Activated T-helper 2 cell treated with anti-CD3 and anti-CD28 coated beads, Interferon-gamma antibody, Interleukin-2, Interleukin-4, amounts not matched to agents 10 μg/mL and 5 μg/mL and 100 μg/mL, durations not matched to agents 14 hours and 24 hours and 36 hours (primary cell): Measurements from ENCODE around the gene PLEKHG4B. TPM values are rescaled to one million over a fixed set of nuclear protein-coding genes. Genes with fewer than 3 reads are reported as not detected.

ENCODE experiments used
- DNase-seq: peaks from one replicate; pipeline ENCODE4 v3.0.0; 2021; ENCODE audit warnings: low spot score
- H3K27ac Mint-ChIP-seq: one replicate; pipeline ENCODE4 v1.8.0; 2021; ENCODE audit warnings: mixed read lengths
- H3K27me3 Mint-ChIP-seq: one replicate; pipeline ENCODE4 v1.8.0; 2021; ENCODE audit warnings: low read depth, mixed read lengths
- H3K36me3 Mint-ChIP-seq: one replicate; pipeline ENCODE4 v1.8.0; 2021; ENCODE audit warnings: low read depth, mixed read lengths
- H3K4me1 Mint-ChIP-seq: one replicate; pipeline ENCODE4 v1.8.0; 2021; ENCODE audit warnings: low read depth, mixed read lengths
- H3K4me3 Mint-ChIP-seq: one replicate; pipeline ENCODE4 v1.8.0; 2021; ENCODE audit warnings: low read depth, mild to moderate bottlenecking, moderate library complexity, mixed read lengths
- H3K9me3 Mint-ChIP-seq: one replicate; pipeline ENCODE4 v1.8.0; 2021; ENCODE audit warnings: mixed read lengths
- intact Hi-C: fragments of 100-400 bp; cut with micrococcal nuclease; formaldehyde crosslinking; loops from one replicate; pipeline ENCODE4 v1.15.1; 2023
- total RNA-seq: library from RNA; stranded (reverse); gene quantifications from 2 replicates; pipeline ENCODE4 v1.2.3, GENCODE V29; 2022

Gene PLEKHG4B
- total RNA-seq, 1 donor from 2014 or later: not detected

DNA sequence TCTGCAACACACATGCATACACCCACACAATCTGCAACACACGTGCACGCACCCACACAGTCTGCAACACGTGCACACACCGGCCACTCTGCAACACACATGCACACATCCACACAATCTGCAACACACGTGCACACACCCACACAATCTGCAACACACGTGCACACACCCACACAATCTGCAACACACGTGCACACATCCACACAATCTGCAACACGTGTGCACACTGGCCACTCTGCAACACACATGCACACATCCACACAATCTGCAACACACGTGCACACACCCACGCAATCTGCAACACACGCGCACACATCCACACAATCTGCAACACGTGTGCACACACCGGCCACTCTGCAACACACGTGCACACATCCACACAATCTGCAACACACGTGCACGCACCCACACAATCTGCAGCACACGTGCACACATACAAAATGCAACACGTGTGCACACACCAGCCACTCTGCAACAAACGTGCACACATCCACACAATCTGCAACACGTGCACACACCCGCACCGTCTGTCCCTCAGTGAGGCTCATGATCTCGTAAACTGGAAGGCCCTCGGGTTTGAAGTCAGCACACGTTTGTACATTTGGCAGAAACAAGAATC lies 18.4 kb downstream of the PLEKHG4B start:
- Mint-ChIP-seq H3K27ac (no peak overlapping the region), H3K36me3 (no peaks in the 10 kb centered on the region), H3K9me3 (peaks cover 7% of the 10 kb centered on the region), H3K4me3 (no peak overlapping the region), H3K27me3 (no peaks in the 10 kb centered on the region), H3K4me1 (no peaks in the 10 kb centered on the region)
- no peak for DNase-seq
- intact Hi-C loops: no loop called here

DNA sequence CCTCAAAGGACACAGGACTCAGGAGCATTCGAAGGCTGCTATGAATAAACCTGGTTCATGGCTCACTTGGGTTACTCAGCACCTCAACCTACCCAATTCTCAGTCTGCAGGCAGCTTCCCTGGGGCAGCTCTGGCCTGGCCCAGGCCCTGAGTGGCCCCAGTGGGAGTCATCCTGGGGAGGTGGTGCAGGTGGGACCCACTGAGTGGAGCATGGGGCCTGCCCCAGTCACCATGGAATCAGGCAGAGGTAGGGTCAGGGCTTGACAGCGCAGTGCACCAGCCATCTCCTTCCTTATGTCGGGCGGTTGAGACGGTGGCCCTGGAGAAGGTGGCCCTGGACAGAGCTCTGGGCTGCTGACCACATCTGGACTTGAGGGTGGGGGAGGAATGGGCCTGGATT lies 19.2 kb downstream of the PLEKHG4B start:
- Mint-ChIP-seq H3K9me3 (peaks cover 7% of the 10 kb centered on the region), H3K36me3 (no peaks in the 10 kb centered on the region), H3K27ac (no peak overlapping the region), H3K4me3 (no peak overlapping the region), H3K4me1 (no peaks in the 10 kb centered on the region), H3K27me3 (no peaks in the 10 kb centered on the region)
- intact Hi-C loops: no loop called here
- DNase-seq: no peak

DNA sequence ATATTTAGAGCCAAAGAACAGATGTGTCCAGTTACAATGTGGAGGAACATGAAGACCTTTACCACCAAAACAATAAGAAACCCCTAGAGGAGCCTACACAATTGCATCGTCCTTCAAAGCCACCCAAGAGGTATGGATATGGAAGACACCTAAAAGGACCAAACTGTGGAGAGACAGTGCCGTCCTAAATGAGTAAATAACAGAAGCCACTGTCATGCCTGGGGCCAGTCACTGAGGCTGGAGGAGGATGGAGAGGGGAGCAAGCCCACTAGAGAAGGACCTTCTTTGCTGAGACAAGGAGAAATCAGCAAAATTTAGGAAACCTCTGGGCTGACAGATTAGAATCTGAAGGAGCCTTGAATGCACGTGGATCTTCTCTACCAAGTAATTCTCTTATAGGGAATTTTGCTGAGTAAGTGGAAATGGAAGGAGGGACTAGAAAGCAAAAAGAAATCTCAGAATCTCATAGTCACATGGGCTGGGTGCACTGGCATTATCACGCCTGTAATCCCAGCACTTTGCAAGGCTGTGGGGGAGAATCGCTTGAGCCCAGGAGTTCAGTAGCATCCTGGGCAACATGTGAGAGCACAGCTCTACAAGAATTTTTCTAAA lies 27.6 kb downstream of the PLEKHG4B start:
- Mint-ChIP-seq H3K27me3 (peaks cover 2% of the 10 kb centered on the region), H3K36me3 (no peaks in the 10 kb centered on the region), H3K9me3 (peaks cover 13% of the 10 kb centered on the region), H3K4me1 (no peaks in the 10 kb centered on the region), H3K27ac (no peak overlapping the region), H3K4me3 (no peak overlapping the region)
- intact Hi-C loops: no loop called here
- no peak for DNase-seq

DNA sequence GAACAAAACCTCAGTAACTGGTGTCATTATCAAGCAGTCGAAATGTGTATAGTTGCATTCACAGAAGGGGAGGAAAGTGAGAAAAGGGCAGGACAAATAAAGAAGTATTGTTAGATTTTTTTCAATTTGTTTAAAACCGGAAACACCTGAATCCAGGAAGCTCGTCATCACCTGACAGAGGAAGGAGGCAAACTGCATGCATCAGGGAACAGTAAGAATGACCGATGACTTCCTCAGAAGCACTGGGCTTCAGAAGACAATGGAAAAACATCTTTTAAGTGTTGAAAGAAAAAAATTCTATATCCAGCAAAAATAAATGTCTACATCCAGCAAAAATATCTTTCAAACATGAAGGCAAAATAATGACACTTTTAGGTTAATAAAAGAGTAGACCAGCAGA lies 29.5 kb downstream of the PLEKHG4B start:
- Mint-ChIP-seq H3K4me1 (no peaks in the 10 kb centered on the region), H3K27me3 (peaks cover 2% of the 10 kb centered on the region), H3K9me3 (peaks cover 22% of the 10 kb centered on the region), H3K36me3 (no peaks in the 10 kb centered on the region), H3K4me3 (no peak overlapping the region), H3K27ac (no peak overlapping the region)
- intact Hi-C loops: no loop called here
- no peak for DNase-seq

GRCh38 chr5:125815-126214 lies 33.8 kb downstream of the PLEKHG4B start:
- Mint-ChIP-seq H3K36me3 (no peaks in the 10 kb centered on the region), H3K27ac (no peak overlapping the region), H3K27me3 (peaks cover 4% of the 10 kb centered on the region), H3K9me3 (peaks cover 25% of the 10 kb centered on the region), H3K4me3 (no peak overlapping the region), H3K4me1 (no peaks in the 10 kb centered on the region)
- DNase-seq: no peak
- intact Hi-C loops: no loop called here

DNA sequence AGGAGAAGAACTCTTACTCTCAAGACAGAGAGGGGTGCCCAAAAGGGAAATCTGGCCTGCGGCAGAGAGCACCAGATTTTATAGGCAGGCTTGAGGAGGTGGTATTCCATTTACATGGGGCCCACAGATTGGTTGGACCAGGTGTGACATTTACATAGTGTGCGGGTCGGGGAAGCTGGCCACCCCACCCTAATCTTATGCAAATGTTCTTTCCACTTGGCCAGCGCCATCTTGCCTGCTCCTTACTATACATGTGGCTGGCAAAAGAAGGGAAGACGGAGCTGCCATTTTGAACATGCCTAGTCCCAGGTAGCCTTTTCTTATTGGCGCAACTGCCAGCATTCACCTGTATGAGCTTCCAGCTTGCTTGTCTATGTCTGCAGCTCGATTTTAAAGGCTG lies 34.8 kb downstream of the PLEKHG4B start:
- Mint-ChIP-seq H3K36me3 (no peaks in the 10 kb centered on the region), H3K4me1 (no peaks in the 10 kb centered on the region), H3K27me3 (peaks cover 4% of the 10 kb centered on the region), H3K27ac (no peak overlapping the region), H3K4me3 (no peak overlapping the region), H3K9me3 (peaks cover 17% of the 10 kb centered on the region)
- intact Hi-C loops: no loop called here
- DNase-seq: no peak

DNA sequence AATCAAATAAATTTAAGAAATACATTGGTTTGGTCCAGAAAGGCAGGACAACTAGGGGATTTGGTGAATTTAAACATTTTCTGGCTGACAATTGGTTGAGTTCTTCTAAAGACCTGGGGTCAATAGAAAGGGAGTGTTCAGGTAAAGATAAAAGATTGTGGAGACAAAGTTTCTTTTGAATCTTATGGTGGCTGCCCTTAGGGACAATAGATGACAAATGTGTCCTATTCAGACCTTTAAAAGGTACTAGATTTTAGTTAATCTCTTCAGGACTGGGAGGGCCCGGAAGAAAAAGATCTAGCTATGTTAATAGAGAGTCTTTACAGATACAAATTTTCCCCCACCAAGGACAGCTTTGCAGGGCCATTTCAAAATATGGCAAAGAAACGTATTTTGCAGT lies 35.9 kb downstream of the PLEKHG4B start:
- peaks cover 3% of the 10 kb centered on the region for H3K27me3 Mint-ChIP-seq
- H3K27ac Mint-ChIP-seq: no peak overlapping the region
- intact Hi-C loops: no loop called here
- H3K36me3 Mint-ChIP-seq: no peaks in the 10 kb centered on the region
- peaks cover 14% of the 10 kb centered on the region for H3K9me3 Mint-ChIP-seq
- H3K4me3 Mint-ChIP-seq: no peak overlapping the region
- no peaks in the 10 kb centered on the region for H3K4me1 Mint-ChIP-seq
- no peak for DNase-seq

DNA sequence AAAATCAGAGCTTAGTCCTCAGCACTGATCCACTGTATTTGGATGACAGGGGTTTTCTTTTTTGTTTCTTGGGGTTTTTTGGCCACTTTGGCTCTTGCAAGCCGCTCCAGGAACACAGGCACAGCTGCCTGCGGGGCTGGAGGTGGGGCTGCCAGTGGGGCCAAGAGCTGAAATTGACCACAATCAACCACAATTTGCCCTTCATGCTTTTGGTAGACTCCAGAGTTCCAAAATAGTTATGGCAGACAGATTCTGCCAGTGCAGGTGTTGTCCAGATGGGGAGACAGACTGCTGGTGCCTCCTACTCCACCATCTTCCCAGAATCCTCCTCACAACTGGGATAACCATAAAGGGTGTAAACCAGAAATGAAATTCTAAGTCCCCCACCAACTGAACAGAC lies 36.5 kb downstream of the PLEKHG4B start:
- peaks cover 14% of the 10 kb centered on the region for H3K9me3 Mint-ChIP-seq
- DNase-seq: no peak
- intact Hi-C loops: no loop called here
- H3K27me3 Mint-ChIP-seq: peaks cover 2% of the 10 kb centered on the region
- no peaks in the 10 kb centered on the region for H3K36me3 Mint-ChIP-seq
- H3K27ac Mint-ChIP-seq: no peak overlapping the region
- H3K4me1 Mint-ChIP-seq: no peaks in the 10 kb centered on the region
- no peak overlapping the region for H3K4me3 Mint-ChIP-seq

DNA sequence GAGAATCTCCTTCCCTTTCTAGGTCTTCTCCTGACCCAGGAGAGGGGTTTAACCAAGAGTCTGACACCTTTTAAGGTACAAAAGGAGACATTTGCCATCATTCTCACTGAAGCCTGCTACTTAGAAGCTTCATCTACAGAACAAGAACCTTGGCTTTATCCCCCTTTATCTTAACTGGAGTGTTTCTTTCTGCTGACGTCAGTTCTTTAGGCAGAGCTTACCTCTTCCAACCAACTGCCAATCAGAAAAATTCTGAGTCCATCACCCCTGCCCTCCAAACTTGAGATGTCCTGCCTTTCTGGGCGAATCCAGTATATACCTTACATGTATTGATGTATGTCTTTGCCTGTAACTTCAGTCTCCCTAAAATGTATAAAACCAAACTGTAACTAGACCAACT lies 37.2 kb downstream of the PLEKHG4B start:
- no peak for DNase-seq
- Mint-ChIP-seq H3K27ac (no peak overlapping the region), H3K4me3 (no peak overlapping the region), H3K27me3 (peaks cover 2% of the 10 kb centered on the region), H3K4me1 (no peaks in the 10 kb centered on the region), H3K36me3 (no peaks in the 10 kb centered on the region), H3K9me3 (peaks cover 14% of the 10 kb centered on the region)
- intact Hi-C loops: no loop called here

DNA sequence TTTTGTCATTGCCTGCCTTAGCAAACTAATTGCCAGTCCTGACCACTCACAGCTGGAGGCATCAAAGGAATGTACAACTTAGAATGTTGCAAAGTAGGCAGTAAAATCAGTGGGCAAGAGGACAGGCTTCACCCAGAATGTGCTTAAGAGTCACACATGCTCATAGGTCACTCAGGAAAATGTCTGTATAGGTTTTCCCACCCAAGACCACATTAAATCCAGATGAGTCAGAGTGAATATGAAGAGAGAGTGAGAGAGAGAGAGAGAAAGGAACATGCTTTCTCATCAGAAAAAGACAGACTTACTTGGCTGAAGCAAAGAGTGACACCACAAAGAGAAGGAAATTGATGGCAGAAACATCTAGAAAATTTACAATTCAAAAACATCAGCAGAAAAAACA lies 37.9 kb downstream of the PLEKHG4B start:
- Mint-ChIP-seq H3K27ac (no peak overlapping the region), H3K36me3 (no peaks in the 10 kb centered on the region), H3K4me1 (no peaks in the 10 kb centered on the region), H3K27me3 (peaks cover 2% of the 10 kb centered on the region), H3K9me3 (peaks cover 10% of the 10 kb centered on the region), H3K4me3 (no peak overlapping the region)
- intact Hi-C loops: no loop called here
- DNase-seq: no peak

GRCh38 chr5:130601-131131 lies 38.7 kb downstream of the PLEKHG4B start:
- H3K36me3 Mint-ChIP-seq: no peaks in the 10 kb centered on the region
- H3K9me3 Mint-ChIP-seq: peaks cover 10% of the 10 kb centered on the region
- no peaks in the 10 kb centered on the region for H3K4me1 Mint-ChIP-seq
- no peak for DNase-seq
- intact Hi-C loops: no loop called here
- H3K4me3 Mint-ChIP-seq: no peak overlapping the region
- H3K27me3 Mint-ChIP-seq: peaks cover 2% of the 10 kb centered on the region
- no peak overlapping the region for H3K27ac Mint-ChIP-seq

GRCh38 chr5:136901-137300 lies 44.9 kb downstream of the PLEKHG4B start:
- Mint-ChIP-seq H3K36me3 (no peaks in the 10 kb centered on the region), H3K4me3 (no peak overlapping the region), H3K9me3 (no peaks in the 10 kb centered on the region), H3K27me3 (no peaks in the 10 kb centered on the region), H3K27ac (no peak overlapping the region), H3K4me1 (no peaks in the 10 kb centered on the region)
- DNase-seq: no peak
- intact Hi-C loops: no loop called here

- intact Hi-C loops: no loop called here
- DNase-seq: no peak
- Mint-ChIP-seq H3K4me3 (no peak overlapping the region), H3K27me3 (no peaks in the 10 kb centered on the region), H3K27ac (no peak overlapping the region), H3K9me3 (no peaks in the 10 kb centered on the region), H3K36me3 (no peaks in the 10 kb centered on the region), H3K4me1 (no peaks in the 10 kb centered on the region)
Observed at GRCh38 chr5:137741-138140, 45.8 kb downstream of the PLEKHG4B start.
